H1 (cell line): ENCODE measurements around the gene NKIRAS2. TPM values are rescaled to one million over a fixed set of nuclear protein-coding genes. Genes with fewer than 3 reads are reported as not detected.

Experiments used
- CTCF ChIA-PET: fragments of 300-600 bp; sonication (Branson Sonifier 250); formaldehyde crosslinking; loops from one replicate; lab custom pipeline; 2021; ENCODE audit not compliant: partially characterized antibody; lab: Charles Lee
- POLR2A ChIA-PET: fragments of 300-600 bp; sonication (Branson Sonifier 250); formaldehyde crosslinking; loops from one replicate; lab custom pipeline; 2021; ENCODE audit warnings: inconsistent platforms; ENCODE audit not compliant: partially characterized antibody; lab: Charles Lee
- DNase-seq, 2 experiments: peaks; one replicate each; pipeline versions ENCODE4 v3.0.0 to v3.0.0-alpha.2; 2010 to 2022; ENCODE audit warnings: low spot score in 2 of 2, low read depth in 1 of 2, mixed read lengths in 1 of 2
- FAIRE-seq: peaks from 2 replicates; lab custom pipeline; 2011; peaks lifted over from hg19 to GRCh38; lab: Jason Lieb, UNC
- H2AFZ ChIP-seq: 2 replicates; pipeline ENCODE4 v1.8.1; 2012; ENCODE audit warnings: low read length, inconsistent platforms
- H2AK5ac ChIP-seq: 2 replicates; pipeline ENCODE4 v1.6.1; 2013; ENCODE audit warnings: low read depth, low read length
- H2BK120ac ChIP-seq: replicated peaks from 2 replicates; pipeline ENCODE3; 2013; ENCODE audit warnings: low read depth, low read length, inconsistent platforms
- H2BK12ac ChIP-seq: 2 replicates; pipeline ENCODE4 v1.6.1; 2013; ENCODE audit warnings: low read depth, low read length
- H2BK15ac ChIP-seq: 2 replicates; pipeline ENCODE4 v1.6.1; 2013; ENCODE audit warnings: low read length
- H2BK20ac ChIP-seq: 2 replicates; pipeline ENCODE4 v1.6.1; 2013; ENCODE audit warnings: low read length
- H2BK5ac ChIP-seq: 2 replicates; pipeline ENCODE4 v1.6.1; 2013; ENCODE audit warnings: low read depth, low read length
- H3K14ac ChIP-seq: 2 replicates; pipeline ENCODE4 v1.6.1; 2013; ENCODE audit warnings: inconsistent platforms; ENCODE audit not compliant: insufficient read length
- H3K18ac ChIP-seq: 2 replicates; pipeline ENCODE4 v1.6.1; 2013; ENCODE audit warnings: low read length; ENCODE audit errors: extremely low read depth
- H3K23ac ChIP-seq: 2 replicates; pipeline ENCODE4 v1.6.1; 2013; ENCODE audit warnings: inconsistent platforms; ENCODE audit not compliant: insufficient read length
- H3K23me2 ChIP-seq: 2 replicates; pipeline ENCODE4 v1.6.1; 2013; ENCODE audit warnings: low read depth, low read length
- H3K27ac ChIP-seq: 2 replicates; pipeline ENCODE4 v1.6.1; 2011; ENCODE audit warnings: low read depth, low read length, inconsistent platforms
- H3K27me3 ChIP-seq, 4 experiments: replicated peaks in 1 of 4; 1 replicate in 1 of 4; 2 replicates in 3 of 4; pipeline versions ENCODE4 v1.6.1 to v1.8.1; 2011 to 2013; ENCODE audit warnings: low read length in 3 of 4, mild to moderate bottlenecking in 3 of 4, inconsistent platforms in 2 of 4, mixed read lengths in 2 of 4, moderate library complexity in 1 of 4; ENCODE audit not compliant: control insufficient read depth in 3 of 4, insufficient read depth in 3 of 4; ENCODE audit errors: extremely low read depth in 1 of 4
- H3K36me3 ChIP-seq, 4 experiments: 2 replicates each; pipeline versions ENCODE4 v1.6.1 to v1.8.1; 2011 to 2013; ENCODE audit warnings: mild to moderate bottlenecking in 4 of 4, low read length in 3 of 4, moderate library complexity in 2 of 4, control low read depth in 1 of 4, inconsistent platforms in 1 of 4; ENCODE audit not compliant: insufficient read depth in 4 of 4, control insufficient read depth in 2 of 4
- H3K4ac ChIP-seq: replicated peaks from 2 replicates; pipeline ENCODE3; 2013; ENCODE audit warnings: low read length, low read depth, mixed read lengths, inconsistent platforms; ENCODE audit not compliant: insufficient read length
- H3K4me1 ChIP-seq, 4 experiments: replicated peaks in 1 of 4; 1 replicate in 1 of 4; 2 replicates in 3 of 4; pipeline versions ENCODE4 v1.6.1 to v1.8.1; 2011 to 2013; ENCODE audit warnings: low read length in 3 of 4, inconsistent platforms in 2 of 4, mixed read lengths in 1 of 4; ENCODE audit not compliant: insufficient read depth in 4 of 4, control insufficient read depth in 3 of 4
- H3K4me2 ChIP-seq, 2 experiments: 2 replicates each; pipeline versions ENCODE4 v1.6.1 to v1.8.1; 2011 to 2013; ENCODE audit warnings: low read depth in 2 of 2, low read length in 2 of 2, control low read depth in 1 of 2, inconsistent platforms in 1 of 2, mild to moderate bottlenecking in 1 of 2; ENCODE audit not compliant: insufficient read depth in 1 of 2
- H3K4me3 ChIP-seq, 4 experiments: fragments of 200-600, 300-600 bp in 1 of 4; sonication (generic), shearing (Covaris generic), sonication (Bioruptor Twin) in 1 of 4; 2 replicates each; pipeline versions ENCODE4 v1.5.1 to v1.8.1; 2011 to 2016; ENCODE audit warnings: low read length in 4 of 4, low read depth in 3 of 4, control low read depth in 2 of 4, inconsistent platforms in 2 of 4, mild to moderate bottlenecking in 2 of 4, mixed read lengths in 1 of 4, moderate library complexity in 1 of 4; ENCODE audit not compliant: insufficient read depth in 2 of 4; ENCODE audit errors: extremely low read depth in 1 of 4
- H3K56ac ChIP-seq: replicated peaks from 2 replicates; pipeline ENCODE3; 2013; ENCODE audit warnings: low read depth, mild to moderate bottlenecking, mixed read lengths, low read length, inconsistent platforms; ENCODE audit not compliant: insufficient read length
- H3K79me1 ChIP-seq: 2 replicates; pipeline ENCODE4 v1.6.1; 2013; ENCODE audit warnings: low read depth, low read length, control low read depth
- H3K79me2 ChIP-seq, 2 experiments: 2 replicates each; pipeline versions ENCODE4 v1.6.1 to v1.8.1; 2012 to 2013; ENCODE audit warnings: low read length in 2 of 2, mild to moderate bottlenecking in 2 of 2, inconsistent platforms in 1 of 2; ENCODE audit not compliant: insufficient read depth in 2 of 2, control insufficient read depth in 1 of 2
- H3K9ac ChIP-seq, 4 experiments: replicated peaks in 1 of 4; 1 replicate in 1 of 4; 2 replicates in 3 of 4; pipeline versions ENCODE4 v1.6.1 to v1.8.1; 2011 to 2013; ENCODE audit warnings: low read depth in 3 of 4, low read length in 3 of 4, control low read depth in 2 of 4, mild to moderate bottlenecking in 2 of 4, moderate library complexity in 2 of 4, inconsistent platforms in 1 of 4; ENCODE audit errors: extremely low read depth in 1 of 4
- H3K9me3 ChIP-seq, 2 experiments: 2 replicates each; pipeline versions ENCODE4 v1.6.1 to v1.8.1; 2012 to 2013; ENCODE audit warnings: mild to moderate bottlenecking in 2 of 2, moderate library complexity in 2 of 2, control low read depth in 1 of 2, inconsistent platforms in 1 of 2, low read depth in 1 of 2, low read length in 1 of 2, mixed read lengths in 1 of 2; ENCODE audit not compliant: insufficient read depth in 2 of 2
- H4K20me1 ChIP-seq, 2 experiments: replicated peaks in 1 of 2; 2 replicates each; pipeline versions ENCODE3 to v1.8.1; 2011 to 2013; ENCODE audit warnings: inconsistent platforms in 2 of 2, low read length in 2 of 2, mild to moderate bottlenecking in 1 of 2; ENCODE audit not compliant: insufficient read depth in 2 of 2, control insufficient read depth in 1 of 2
- H4K5ac ChIP-seq: 2 replicates; pipeline ENCODE4 v1.6.1; 2013; ENCODE audit warnings: low read length, low read depth, mixed read lengths, inconsistent platforms; ENCODE audit not compliant: insufficient read length
- H4K8ac ChIP-seq: 2 replicates; pipeline ENCODE4 v1.8.0; 2013; ENCODE audit warnings: mild to moderate bottlenecking, moderate library complexity, low read length, inconsistent platforms; ENCODE audit not compliant: insufficient read depth; ENCODE audit errors: extremely low read depth
- H4K91ac ChIP-seq: replicated peaks from 2 replicates; pipeline ENCODE3; 2013; ENCODE audit warnings: low read length, mixed read lengths, inconsistent platforms; ENCODE audit not compliant: insufficient read length
- KDM4A ChIP-seq: IDR thresholded peaks from one replicate; pipeline ENCODE4 v1.7.1; 2012; ENCODE audit warnings: low read depth, mild to moderate bottlenecking, moderate library complexity, low read length, inconsistent platforms; ENCODE audit not compliant: severe bottlenecking
- RAD21 ChIP-seq, 2 experiments: IDR thresholded peaks in 1 of 2; conservative IDR thresholded peaks in 1 of 2; 2 replicates each; pipeline ENCODE4 v1.6.1; 2011; ENCODE audit warnings: low read depth in 2 of 2, low read length in 2 of 2, improper control_type of control experiment in 1 of 2, inconsistent platforms in 1 of 2, mild to moderate bottlenecking in 1 of 2, moderate library complexity in 1 of 2
- SP2 ChIP-seq: IDR thresholded peaks from 2 replicates; pipeline ENCODE4 v1.6.1; 2012; ENCODE audit warnings: mild to moderate bottlenecking, low read length, inconsistent platforms
- WGBS, 2 experiments: shearing (Covaris generic) in 1 of 2; methylation state at CpG; one replicate each; pipeline versions ENCODE4 v1.1.6 to v1.1.7; 2013 to 2015; ENCODE audit warnings: low lambda C conversion rate in 2 of 2, mixed read lengths in 2 of 2, inconsistent platforms in 1 of 2, low coverage in 1 of 2, missing lambda C conversion rate in 1 of 2; ENCODE audit not compliant: insufficient replicate concordance in 2 of 2, insufficient coverage in 1 of 2, insufficient read length in 1 of 2; ENCODE audit errors: extremely low coverage in 1 of 2, missing lambda C conversion rate in 1 of 2; 5-methylcytosine and 5-hydroxymethylcytosine counted together
- polyA plus RNA-seq, 7 experiments: library from polyadenylated mRNA; depleted of rRNA in 3 of 7; stranded (reverse) in 5 of 7; unstranded in 2 of 7; fragments of >200 nt in 5 of 7; fragments of 200-250 nt in 2 of 7; gene quantifications; 1 replicate in 5 of 7; 2 replicates in 1 of 7; 4 replicates in 1 of 7; pipeline versions ENCODE4 v1.2.1 to v1.2.3, GENCODE V29; 2011 to 2013; ENCODE audit warnings: missing spikeins in 2 of 7, mixed read lengths in 2 of 7
- total RNA-seq: library from RNA; stranded (reverse); fragmentation: NEBNext Ultra II Directional; extraction: Animal tissue kit (Norgen Biotek cat#: 25700); gene quantifications from 2 replicates; pipeline ENCODE4 v1.2.1, GENCODE V29; 2021

The NKIRAS2 gene
- total and polyA plus RNA-seq, 2 of the 8 experiments (the other 6 are each of a cell fraction or from before 2014, with no cell fraction given): 34.5 to 51.1 TPM

DNA sequence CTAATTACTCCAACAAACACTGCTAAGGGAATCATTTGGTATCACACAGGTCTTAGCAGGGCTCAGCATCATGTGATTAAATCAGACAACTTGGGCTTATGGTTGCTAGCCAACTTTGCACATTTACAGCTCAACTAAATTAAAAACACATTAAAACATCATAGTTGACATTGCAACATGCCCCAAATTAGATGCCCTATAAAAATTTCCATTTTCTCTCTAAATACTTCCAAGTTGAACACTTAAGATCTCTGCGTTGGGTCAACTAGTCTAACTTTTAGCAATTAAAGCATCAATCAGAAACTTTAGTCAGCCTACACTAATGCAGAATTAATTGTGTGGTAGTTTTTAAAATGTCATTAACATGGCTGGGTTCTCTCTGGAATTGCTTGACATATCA is 14.7 kb upstream of the NKIRAS2 start:
- Histone ChIP-seq H3K79me1 (no peaks in the 10 kb centered on the region; the same call in 1 of the 2 replicates), H2BK20ac (no peak overlapping the region), H4K20me1 (peaks cover 7 to 11% of the 10 kb centered on the region in 2 experiments), H3K27me3 (no peaks in the 10 kb centered on the region), H3K36me3 (peaks cover 0 to 25% (median 19%) of the 10 kb centered on the region in 4 experiments; a peak in 7 of 8 replicates), H3K23me2 (no peaks in the 10 kb centered on the region), H3K23ac (no peak overlapping the region), H3K9ac (no peak overlapping the region), H2BK12ac (no peak overlapping the region), H4K91ac (no peak overlapping the region), H3K79me2 (peaks cover 45 to 94% of the 10 kb centered on the region in 2 experiments), H3K14ac (no peak overlapping the region), H3K4me1 (no peaks in the 10 kb centered on the region), H4K5ac (no peak overlapping the region), H3K9me3 (no peaks in the 10 kb centered on the region), H3K18ac (no peak overlapping the region), H2BK15ac (no peak overlapping the region), H2AFZ (no peak overlapping the region), H2AK5ac (no peak overlapping the region), H3K4me2 (no peak overlapping the region), H3K27ac (no peak overlapping the region), H2BK120ac (no peak overlapping the region), H3K4ac (no peak overlapping the region), H4K8ac (no peak overlapping the region), H3K4me3 (no peak overlapping the region), H3K56ac (no peak overlapping the region), H2BK5ac (no peak overlapping the region)
- WGBS, 2 experiments: 96% methylated on average over 1 of the region's 1 CpG; no CpG with 5 or more reads in 1 of the 2 experiments
- TF ChIP-seq RAD21 (IDR thresholded peaks at IDR 0.05 in 1 of 2, conservative IDR thresholded peaks at IDR 0.05 in 1 of 2; ENCODE audit: low read depth in 2 of 2, low read length in 2 of 2) (no peak), SP2 (no peak), KDM4A (no peak)
- ChIA-PET CTCF (interaction anchor here (1.0 to 1.6 kb wide), 5 partner anchors 15 to 96 kb away, joined by 3 to 4 read pairs (median 3); partner anchors contain the start of gene NKIRAS2), POLR2A (interaction anchor here (0.6 to 2.6 kb wide), 6 partner anchors 7 to 312 kb away, joined by 3 to 14 read pairs (median 4); partner anchors contain the start of gene CNP)
- no peak for DNase-seq
- no peak for FAIRE-seq
